IMR-90 (cell line): ENCODE data around the gene PIWIL4. TPM values are rescaled to one million over a fixed set of nuclear protein-coding genes. Genes with fewer than 3 reads are reported as not detected.
A peak's percentile ranks its signal among the peaks of the same experiment; 100 is the strongest.

Experiments used
- ATAC-seq: fragments of 200-7000 bp; cut with Tn5 transposase; 2 replicates; pipeline ENCODE4 v1.9.1; 2020; ENCODE audit warnings: low read depth, mild to moderate bottlenecking, moderate library complexity
- BruUV-seq: library from RNA; stranded (reverse); fragments of 400-500 nt; replicated peaks from 2 replicates; lab custom pipeline; 2021; lab: Mats Ljungman, UMichigan
- CTCF ChIA-PET: fragments of 300-600 bp; formaldehyde crosslinking; extraction: SDS; loops from one replicate; lab custom pipeline; 2021; ENCODE audit warnings: antibody characterized with exemption; lab: Yijun Ruan, JAX
- POLR2A ChIA-PET: fragments of 300-600 bp; sonication (Branson Sonifier 250); formaldehyde crosslinking; loops from one replicate; lab custom pipeline; 2022; ENCODE audit warnings: antibody characterized with exemption; ENCODE audit not compliant: unreplicated experiment; lab: Charles Lee
- DNase-seq: peaks from one replicate; pipeline ENCODE4 v3.0.0; 2013
- H2AFZ ChIP-seq: replicated peaks from 2 replicates; pipeline ENCODE3; 2013; ENCODE audit warnings: low read length, mild to moderate bottlenecking; ENCODE audit not compliant: poor library complexity
- H2AK5ac ChIP-seq: 2 replicates; pipeline ENCODE4 v1.6.1; 2013; ENCODE audit warnings: low read depth, low read length, inconsistent platforms
- H2AK9ac ChIP-seq: replicated peaks from 2 replicates; pipeline ENCODE3; 2013; ENCODE audit warnings: mild to moderate bottlenecking, low read depth, low read length, moderate library complexity; ENCODE audit not compliant: poor library complexity
- H2BK120ac ChIP-seq: 2 replicates; pipeline ENCODE4 v1.6.1; 2013; ENCODE audit warnings: low read depth, low read length, inconsistent platforms
- H2BK15ac ChIP-seq: 3 replicates; pipeline ENCODE4 v1.6.1; 2013; ENCODE audit warnings: low read depth, low read length, inconsistent platforms
- H2BK20ac ChIP-seq: 2 replicates; pipeline ENCODE4 v1.6.1; 2013; ENCODE audit warnings: low read depth, mild to moderate bottlenecking, inconsistent platforms, low read length, moderate library complexity
- H2BK5ac ChIP-seq: 2 replicates; pipeline ENCODE4 v1.6.1; 2013; ENCODE audit warnings: mild to moderate bottlenecking, low read depth, low read length, inconsistent platforms; ENCODE audit not compliant: poor library complexity, severe bottlenecking
- H3K14ac ChIP-seq: replicated peaks from 2 replicates; pipeline ENCODE4 v1.6.1; 2013; ENCODE audit warnings: low read depth, low read length, inconsistent platforms
- H3K18ac ChIP-seq: 2 replicates; pipeline ENCODE4 v1.6.1; 2013; ENCODE audit warnings: low read depth, low read length, control low read depth
- H3K23ac ChIP-seq: 2 replicates; pipeline ENCODE4 v1.6.1; 2013; ENCODE audit warnings: low read depth, low read length, inconsistent platforms
- H3K27ac ChIP-seq: 2 replicates; pipeline ENCODE4 v1.5.1; 2013; ENCODE audit warnings: mild to moderate bottlenecking, control low read depth, low read length; ENCODE audit not compliant: insufficient read depth
- H3K27me3 ChIP-seq: 2 replicates; pipeline ENCODE4 v1.6.1; 2013; ENCODE audit warnings: low read length; ENCODE audit not compliant: control insufficient read depth, insufficient read depth
- H3K36me3 ChIP-seq: 2 replicates; pipeline ENCODE4 v1.6.1; 2013; ENCODE audit warnings: low read length, mixed read lengths; ENCODE audit not compliant: control insufficient read depth, insufficient read depth
- H3K4ac ChIP-seq: 2 replicates; pipeline ENCODE4 v1.6.1; 2013; ENCODE audit warnings: low read depth, low read length, inconsistent platforms
- H3K4me1 ChIP-seq: 2 replicates; pipeline ENCODE4 v1.6.1; 2013; ENCODE audit warnings: low read length, mixed read lengths; ENCODE audit not compliant: control insufficient read depth, insufficient read depth
- H3K4me2 ChIP-seq: 2 replicates; pipeline ENCODE4 v1.6.1; 2013; ENCODE audit warnings: low read depth, mild to moderate bottlenecking, control low read depth, low read length, moderate library complexity
- H3K4me3 ChIP-seq: 2 replicates; pipeline ENCODE4 v1.5.1; 2013; ENCODE audit warnings: low read depth, mild to moderate bottlenecking, control low read depth, low read length, moderate library complexity; ENCODE audit not compliant: insufficient read depth
- H3K56ac ChIP-seq: 2 replicates; pipeline ENCODE4 v1.6.1; 2013; ENCODE audit warnings: low read length, inconsistent platforms; ENCODE audit not compliant: insufficient read depth; ENCODE audit errors: extremely low read depth
- H3K79me1 ChIP-seq, 2 experiments: 2 replicates each; pipeline ENCODE4 v1.6.1; 2013; ENCODE audit warnings: low read length in 2 of 2, inconsistent platforms in 1 of 2, low read depth in 1 of 2
- H3K9ac ChIP-seq: 2 replicates; pipeline ENCODE4 v1.6.1; 2013; ENCODE audit warnings: low read depth, low read length, control low read depth
- H3K9me1 ChIP-seq: 2 replicates; pipeline ENCODE4 v1.6.1; 2013; ENCODE audit warnings: low read length, inconsistent platforms; ENCODE audit not compliant: insufficient read depth
- H3K9me3 ChIP-seq: 2 replicates; pipeline ENCODE4 v1.6.1; 2013; ENCODE audit warnings: low read length; ENCODE audit not compliant: control insufficient read depth, insufficient read depth
- H4K20me1 ChIP-seq: 2 replicates; pipeline ENCODE4 v1.6.1; 2013; ENCODE audit warnings: low read length, inconsistent platforms; ENCODE audit not compliant: insufficient read depth
- H4K5ac ChIP-seq: 2 replicates; pipeline ENCODE4 v1.6.1; 2013; ENCODE audit warnings: mild to moderate bottlenecking, low read depth, low read length, control low read depth
- H4K8ac ChIP-seq, 2 experiments: 2 replicates each; pipeline ENCODE4 v1.6.1; 2013; ENCODE audit warnings: low read depth in 2 of 2, low read length in 2 of 2, control low read depth in 1 of 2, inconsistent platforms in 1 of 2
- H4K91ac ChIP-seq: 2 replicates; pipeline ENCODE4 v1.6.1; 2013; ENCODE audit warnings: low read depth, low read length, inconsistent platforms; ENCODE audit not compliant: insufficient read depth
- BHLHE40 ChIP-seq: fragments of 150-350 bp; IDR thresholded peaks from 2 replicates; pipeline ENCODE4 v1.6.1; 2016; ENCODE audit warnings: mild to moderate bottlenecking, low read depth, low read length
- CEBPB ChIP-seq: IDR thresholded peaks from 2 replicates; pipeline ENCODE4 v1.6.1; 2012; ENCODE audit warnings: low read depth, low read length, improper control_type of control experiment
- CHD1 ChIP-seq: IDR thresholded peaks from 2 replicates; pipeline ENCODE4 v1.6.1; 2012; ENCODE audit warnings: low read depth, low read length, improper control_type of control experiment
- FOS ChIP-seq: fragments of 150-350 bp; IDR thresholded peaks from 2 replicates; pipeline ENCODE4 v1.6.1; 2016; ENCODE audit warnings: low read depth, low read length
- MAFK ChIP-seq: IDR thresholded peaks from 2 replicates; pipeline ENCODE4 v1.6.1; 2012; ENCODE audit warnings: low read depth, low read length, improper control_type of control experiment
- MAZ ChIP-seq: IDR thresholded peaks from 2 replicates; pipeline ENCODE4 v1.6.1; 2012; ENCODE audit warnings: low read depth, mild to moderate bottlenecking, low read length, improper control_type of control experiment, moderate library complexity, borderline replicate concordance
- MXI1 ChIP-seq: IDR thresholded peaks from 2 replicates; pipeline ENCODE4 v1.6.1; 2012; ENCODE audit warnings: low read depth, mild to moderate bottlenecking, low read length, moderate library complexity, borderline replicate concordance
- NFE2L2 ChIP-seq: fragments of 150-350 bp; IDR thresholded peaks from 2 replicates; pipeline ENCODE4 v1.6.1; 2016; ENCODE audit warnings: low read depth, mild to moderate bottlenecking, low read length
- POLR2A ChIP-seq: IDR thresholded peaks from 2 replicates; pipeline ENCODE4 v1.6.1; 2012; ENCODE audit warnings: mild to moderate bottlenecking, low read depth, low read length
- RAD21 ChIP-seq: IDR thresholded peaks from 2 replicates; pipeline ENCODE4 v1.6.1; 2012; ENCODE audit warnings: low read length, improper control_type of control experiment
- RCOR1 ChIP-seq: IDR thresholded peaks from 2 replicates; pipeline ENCODE4 v1.6.1; 2012; ENCODE audit warnings: mild to moderate bottlenecking, low read length, improper control_type of control experiment; ENCODE audit not compliant: insufficient replicate concordance
- RFX5 ChIP-seq: IDR thresholded peaks from 2 replicates; pipeline ENCODE4 v1.8.0; 2012; ENCODE audit warnings: low read depth, mild to moderate bottlenecking, low read length, moderate library complexity
- SMC3 ChIP-seq: fragments of 150-350 bp; IDR thresholded peaks from 2 replicates; pipeline ENCODE4 v1.6.1; 2016; ENCODE audit warnings: low read depth, mild to moderate bottlenecking, antibody characterized with exemption, low read length, moderate library complexity
- WGBS, 2 experiments: methylation state at CpG; one replicate each; pipeline versions ENCODE4 v1.1.5 to v1.1.7; 2013; ENCODE audit warnings: missing lambda C conversion rate in 2 of 2; ENCODE audit not compliant: insufficient read length in 1 of 2; ENCODE audit errors: extremely low coverage in 2 of 2; 5-methylcytosine and 5-hydroxymethylcytosine counted together
- dilution Hi-C: fragments of 300-500 bp; cut with HindIII; formaldehyde crosslinking; loops from one replicate; pipeline ENCODE4 v1.14.3; 2018; ENCODE audit warnings: low sequenced_read_pairs; ENCODE audit not compliant: unreplicated experiment
- in situ Hi-C: fragments of 300-500 bp; cut with MboI; formaldehyde crosslinking; loops from 3 replicates; pipeline ENCODE4 v1.14.3; 2019; ENCODE audit warnings: low sequenced_read_pairs, inconsistent platforms, mixed read lengths
- intact Hi-C: fragments of 100-400 bp; cut with micrococcal nuclease; formaldehyde crosslinking; loops from 2 replicates; pipeline ENCODE4 v1.10.0; 2022
- polyA plus RNA-seq, 3 experiments: library from polyadenylated mRNA; depleted of rRNA; stranded (reverse); fragments of >200 nt; gene quantifications; 2 replicates each; pipeline ENCODE4 v1.2.3, GENCODE V29; 2012; ENCODE audit warnings: low replicate concordance in 1 of 3
- total RNA-seq: library from RNA; depleted of rRNA; stranded (reverse); fragments of >200 nt; gene quantifications from 2 replicates; pipeline ENCODE4 v1.2.3, GENCODE V29; 2012
- TF ChIP-seq, protein P1 (sequence below): conservative IDR thresholded peaks from 2 replicates; pipeline ENCODE4 v1.5.1; 2012; ENCODE audit warnings: mild to moderate bottlenecking, low read depth, low read length, improper control_type of control experiment
- TF ChIP-seq, protein P2 (sequence below): fragments of 150-350 bp; IDR thresholded peaks from 2 replicates; pipeline ENCODE4 v1.6.1; 2017; ENCODE audit warnings: mild to moderate bottlenecking, antibody characterized with exemption, low read length, low read depth
- TF ChIP-seq, protein P3 (sequence below): fragments of 150-350 bp; IDR thresholded peaks from 2 replicates; pipeline ENCODE4 v1.6.1; 2016; ENCODE audit warnings: low read depth, mild to moderate bottlenecking, low read length, moderate library complexity, borderline replicate concordance

Gene PIWIL4
- total and polyA plus RNA-seq, 2 of the 4 experiments (the other 2 are of a cell fraction) = 0.72 to 1.3 TPM

DNA sequence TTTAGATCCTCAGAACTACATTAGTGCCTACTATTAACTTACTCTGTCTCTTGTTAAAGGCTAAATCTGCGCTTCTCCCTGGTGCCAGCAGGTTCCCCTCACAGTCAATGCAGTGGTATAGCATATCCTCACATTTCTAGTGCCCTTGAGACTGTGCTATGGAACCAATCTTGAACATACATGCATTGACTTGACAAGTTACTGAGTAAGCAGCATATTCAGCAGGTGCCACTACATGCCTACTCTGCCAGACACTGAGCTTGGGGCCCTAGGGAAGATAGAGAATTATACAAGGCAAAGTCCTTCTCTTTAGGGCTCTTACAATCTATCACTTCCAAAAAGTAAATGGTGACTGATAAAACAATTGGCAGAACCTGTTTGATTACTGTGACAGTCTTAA is 20.3 kb upstream of the PIWIL4 start:
- H3K23ac ChIP-seq = no peak overlapping the region
- WGBS, 2 experiments = no CpG with 5 or more reads among the region's 1 CpG
- no peak overlapping the region for H3K18ac ChIP-seq
- H3K14ac ChIP-seq = no peak overlapping the region
- dilution Hi-C loops = no loop called here
- no peak overlapping the region for H2BK20ac ChIP-seq
- peaks cover 2% of the 10 kb centered on the region; the same call in 1 of the 2 replicates for H3K36me3 ChIP-seq
- peaks cover 8% of the 10 kb centered on the region for H3K9me1 ChIP-seq
- no peak overlapping the region for H3K4ac ChIP-seq
- H4K20me1 ChIP-seq = peaks cover 10% of the 10 kb centered on the region; the same call in 1 of the 2 replicates
- H3K9me3 ChIP-seq = no peaks in the 10 kb centered on the region
- CTCF ChIA-PET = interaction anchor here (1.4 kb wide), 1 partner anchor 12 kb away, joined by 4 read pairs; no protein-coding TSS in a partner anchor
- no peak overlapping the region for H3K27ac ChIP-seq
- TF ChIP-seq MAFK (no peak), RCOR1 (no peak), MAZ (no peak), RAD21 (no peak), RFX5 (no peak), CEBPB (no peak), MXI1 (no peak), POLR2A (no peak), SMC3 (no peak), FOS (no peak), NFE2L2 (no peak), CHD1 (no peak), BHLHE40 (no peak)
- TF ChIP-seq, protein P1, sequence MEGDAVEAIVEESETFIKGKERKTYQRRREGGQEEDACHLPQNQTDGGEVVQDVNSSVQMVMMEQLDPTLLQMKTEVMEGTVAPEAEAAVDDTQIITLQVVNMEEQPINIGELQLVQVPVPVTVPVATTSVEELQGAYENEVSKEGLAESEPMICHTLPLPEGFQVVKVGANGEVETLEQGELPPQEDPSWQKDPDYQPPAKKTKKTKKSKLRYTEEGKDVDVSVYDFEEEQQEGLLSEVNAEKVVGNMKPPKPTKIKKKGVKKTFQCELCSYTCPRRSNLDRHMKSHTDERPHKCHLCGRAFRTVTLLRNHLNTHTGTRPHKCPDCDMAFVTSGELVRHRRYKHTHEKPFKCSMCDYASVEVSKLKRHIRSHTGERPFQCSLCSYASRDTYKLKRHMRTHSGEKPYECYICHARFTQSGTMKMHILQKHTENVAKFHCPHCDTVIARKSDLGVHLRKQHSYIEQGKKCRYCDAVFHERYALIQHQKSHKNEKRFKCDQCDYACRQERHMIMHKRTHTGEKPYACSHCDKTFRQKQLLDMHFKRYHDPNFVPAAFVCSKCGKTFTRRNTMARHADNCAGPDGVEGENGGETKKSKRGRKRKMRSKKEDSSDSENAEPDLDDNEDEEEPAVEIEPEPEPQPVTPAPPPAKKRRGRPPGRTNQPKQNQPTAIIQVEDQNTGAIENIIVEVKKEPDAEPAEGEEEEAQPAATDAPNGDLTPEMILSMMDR = no peak
- TF ChIP-seq, protein P2, sequence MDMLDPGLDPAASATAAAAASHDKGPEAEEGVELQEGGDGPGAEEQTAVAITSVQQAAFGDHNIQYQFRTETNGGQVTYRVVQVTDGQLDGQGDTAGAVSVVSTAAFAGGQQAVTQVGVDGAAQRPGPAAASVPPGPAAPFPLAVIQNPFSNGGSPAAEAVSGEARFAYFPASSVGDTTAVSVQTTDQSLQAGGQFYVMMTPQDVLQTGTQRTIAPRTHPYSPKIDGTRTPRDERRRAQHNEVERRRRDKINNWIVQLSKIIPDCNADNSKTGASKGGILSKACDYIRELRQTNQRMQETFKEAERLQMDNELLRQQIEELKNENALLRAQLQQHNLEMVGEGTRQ = no peak
- TF ChIP-seq, protein P3, sequence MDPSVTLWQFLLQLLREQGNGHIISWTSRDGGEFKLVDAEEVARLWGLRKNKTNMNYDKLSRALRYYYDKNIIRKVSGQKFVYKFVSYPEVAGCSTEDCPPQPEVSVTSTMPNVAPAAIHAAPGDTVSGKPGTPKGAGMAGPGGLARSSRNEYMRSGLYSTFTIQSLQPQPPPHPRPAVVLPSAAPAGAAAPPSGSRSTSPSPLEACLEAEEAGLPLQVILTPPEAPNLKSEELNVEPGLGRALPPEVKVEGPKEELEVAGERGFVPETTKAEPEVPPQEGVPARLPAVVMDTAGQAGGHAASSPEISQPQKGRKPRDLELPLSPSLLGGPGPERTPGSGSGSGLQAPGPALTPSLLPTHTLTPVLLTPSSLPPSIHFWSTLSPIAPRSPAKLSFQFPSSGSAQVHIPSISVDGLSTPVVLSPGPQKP = no peak
- H2AFZ ChIP-seq = no peak overlapping the region
- DNase-seq (no peak), ATAC-seq (no peak)
- in situ Hi-C loops = no loop called here
- H3K27me3 ChIP-seq = no peaks in the 10 kb centered on the region
- peaks cover 12 to 39% of the 10 kb centered on the region in 2 experiments for H3K79me1 ChIP-seq
- intact Hi-C loops = no loop called here
- no peak overlapping the region for H2BK15ac ChIP-seq
- no peak overlapping the region for H4K8ac ChIP-seq
- peak overlapping the region; percentile 53 for H3K4me2 ChIP-seq
- no peak overlapping the region for H3K4me3 ChIP-seq
- no peak overlapping the region for H4K91ac ChIP-seq
- H3K4me1 ChIP-seq = peaks cover 6% of the 10 kb centered on the region
- POLR2A ChIA-PET = no interaction called here
- no peak overlapping the region for H2BK5ac ChIP-seq
- no peak overlapping the region for H2AK5ac ChIP-seq
- H3K9ac ChIP-seq = no peak overlapping the region; the same call in 1 of the 2 replicates
- H4K5ac ChIP-seq = no peak overlapping the region
- BruUV-seq = no TSS peak
- H2AK9ac ChIP-seq = no peak overlapping the region
- no peak overlapping the region for H3K56ac ChIP-seq
- H2BK120ac ChIP-seq = no peak overlapping the region
